ENCODE data around the gene COA6. TPM values are rescaled to one million over a fixed set of nuclear protein-coding genes. Genes with fewer than 3 reads are reported as not detected.

COA6 gene
- total and polyA plus RNA-seq, 2 donors (not counting 3 experiments of a cell fraction or from before 2014, with no cell fraction given) = 22.2 to 42.7 TPM

DNA sequence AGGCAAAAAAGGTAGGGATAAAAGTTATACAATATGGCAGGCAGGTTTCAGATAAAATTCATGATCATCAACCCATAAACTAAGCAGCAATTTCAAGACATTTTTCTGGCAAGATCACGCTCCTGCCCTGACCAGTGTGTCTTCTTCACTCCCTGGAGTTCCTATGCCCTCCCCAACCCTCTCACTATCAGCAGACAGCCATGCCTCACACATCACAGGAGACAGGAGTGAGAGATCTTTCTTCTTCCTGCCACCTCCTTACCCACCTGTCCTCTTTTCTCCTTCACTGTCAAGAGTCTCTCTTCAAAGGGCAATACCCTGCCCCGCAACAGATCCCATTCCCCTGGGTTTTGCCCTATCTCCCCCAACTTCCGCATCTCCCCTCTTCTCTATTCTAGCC lies 28.4 kb downstream of the COA6 start:
- no peak for DNase-seq (ENCODE audit: low read depth, low spot score)
- no TSS peak for BruUV-seq (replicated peaks)
- H3K4me3 ChIP-seq (replicated peaks in 1 of 3; ENCODE audit: insufficient read depth in 1 of 3, low read depth in 1 of 3, low read length in 3 of 3) = no peak overlapping the region
- no peak for FAIRE-seq
- no peaks in the 10 kb centered on the region for H3K9me1 ChIP-seq (replicated peaks; ENCODE audit: control insufficient read depth, extremely low read depth, insufficient read depth, low read length)
- no peaks in the 10 kb centered on the region for H3K4me1 ChIP-seq (ENCODE audit: control insufficient read depth, extremely low read depth, insufficient read depth, low read length)
- H3K79me2 ChIP-seq (ENCODE audit: control insufficient read depth, insufficient read depth, low read length) = no peaks in the 10 kb centered on the region
- H3K4me2 ChIP-seq (ENCODE audit: insufficient read depth, low read length) = no peak overlapping the region
- ChIA-PET CTCF (no interaction called here), POLR2A (no interaction called here)
- H3K27me3 ChIP-seq (ENCODE audit: control insufficient read depth in 2 of 2, insufficient read depth in 2 of 2, low read length in 2 of 2) = no peaks in the 10 kb centered on the region
- intact Hi-C loops (cut with micrococcal nuclease) = no loop called here
- H4K20me1 ChIP-seq (replicated peaks; ENCODE audit: control insufficient read depth, extremely low read depth, insufficient read depth, low read length) = no peaks in the 10 kb centered on the region
- no peak overlapping the region for H3K27ac ChIP-seq (ENCODE audit: insufficient read depth, low read depth, low read length)
- H3K36me3 ChIP-seq (ENCODE audit: control insufficient read depth in 2 of 2, extremely low read depth in 1 of 2, insufficient read depth in 2 of 2, low read length in 2 of 2) = peaks cover 0 to 4% of the 10 kb centered on the region in 2 experiments
- dilution Hi-C loops (cut with MboI; ENCODE audit: extremely low pct_ligation_motif_present, low sequenced_read_pairs) = no loop called here
- TF ChIP-seq POLR2A (IDR thresholded peaks at IDR 0.05; ENCODE audit: low read depth, low read length) = no peak
- TF ChIP-seq MYC (IDR thresholded peaks at IDR 0.05; ENCODE audit: low read depth, low read length) = no peak
- TF ChIP-seq POLR2AphosphoS5 (IDR thresholded peaks at IDR 0.05; ENCODE audit: insufficient read depth, low read depth, low read length) = no peak
- no peak for TF ChIP-seq GATA2 (IDR thresholded peaks at IDR 0.05; ENCODE audit: insufficient read depth, insufficient read length, low read depth, low read length)
- no peak for TF ChIP-seq EZH2 (IDR thresholded peaks at IDR 0.05; ENCODE audit: borderline replicate concordance, low read depth, low read length, severe bottlenecking)
- TF ChIP-seq JUN (IDR thresholded peaks at IDR 0.05; ENCODE audit: borderline replicate concordance, insufficient read depth, insufficient read length, low read depth) = no peak
- TF ChIP-seq, protein P1, sequence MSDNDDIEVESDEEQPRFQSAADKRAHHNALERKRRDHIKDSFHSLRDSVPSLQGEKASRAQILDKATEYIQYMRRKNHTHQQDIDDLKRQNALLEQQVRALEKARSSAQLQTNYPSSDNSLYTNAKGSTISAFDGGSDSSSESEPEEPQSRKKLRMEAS (IDR thresholded peaks at IDR 0.05; ENCODE audit: insufficient read depth, insufficient read length) = no peak
- TF ChIP-seq, protein P2, sequence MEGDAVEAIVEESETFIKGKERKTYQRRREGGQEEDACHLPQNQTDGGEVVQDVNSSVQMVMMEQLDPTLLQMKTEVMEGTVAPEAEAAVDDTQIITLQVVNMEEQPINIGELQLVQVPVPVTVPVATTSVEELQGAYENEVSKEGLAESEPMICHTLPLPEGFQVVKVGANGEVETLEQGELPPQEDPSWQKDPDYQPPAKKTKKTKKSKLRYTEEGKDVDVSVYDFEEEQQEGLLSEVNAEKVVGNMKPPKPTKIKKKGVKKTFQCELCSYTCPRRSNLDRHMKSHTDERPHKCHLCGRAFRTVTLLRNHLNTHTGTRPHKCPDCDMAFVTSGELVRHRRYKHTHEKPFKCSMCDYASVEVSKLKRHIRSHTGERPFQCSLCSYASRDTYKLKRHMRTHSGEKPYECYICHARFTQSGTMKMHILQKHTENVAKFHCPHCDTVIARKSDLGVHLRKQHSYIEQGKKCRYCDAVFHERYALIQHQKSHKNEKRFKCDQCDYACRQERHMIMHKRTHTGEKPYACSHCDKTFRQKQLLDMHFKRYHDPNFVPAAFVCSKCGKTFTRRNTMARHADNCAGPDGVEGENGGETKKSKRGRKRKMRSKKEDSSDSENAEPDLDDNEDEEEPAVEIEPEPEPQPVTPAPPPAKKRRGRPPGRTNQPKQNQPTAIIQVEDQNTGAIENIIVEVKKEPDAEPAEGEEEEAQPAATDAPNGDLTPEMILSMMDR (IDR thresholded peaks at IDR 0.05; ENCODE audit: extremely low read depth in 1 of 2, insufficient read depth in 1 of 2, low read depth in 1 of 2, low read length in 2 of 2) = no peak
- no peak for TF ChIP-seq FOS (IDR thresholded peaks at IDR 0.05; ENCODE audit: borderline replicate concordance, insufficient read depth, low read length)
- H3K9ac ChIP-seq (replicated peaks; ENCODE audit: extremely low read depth, insufficient read depth, low read length) = no peak overlapping the region
- no peak overlapping the region for H2AFZ ChIP-seq (ENCODE audit: low read depth, low read length)
- no peaks in the 10 kb centered on the region for H3K9me3 ChIP-seq (replicated peaks; ENCODE audit: control insufficient read depth, insufficient read depth, low read length)
